ES-I3 (cell line): ENCODE results near the gene POLE.
A peak's percentile ranks its signal among the peaks of the same experiment; 100 is the strongest.

ENCODE experiments used
- H3K36me3 ChIP-seq: 2 replicates; pipeline ENCODE4 v1.6.1; 2013; ENCODE audit warnings: mild to moderate bottlenecking, low read length, control low read depth, moderate library complexity; ENCODE audit not compliant: insufficient read depth
- H3K4me1 ChIP-seq: 2 replicates; pipeline ENCODE4 v1.6.1; 2013; ENCODE audit warnings: mild to moderate bottlenecking, control low read depth, low read length; ENCODE audit not compliant: insufficient read depth
- H3K9ac ChIP-seq: 2 replicates; pipeline ENCODE4 v1.6.1; 2013; ENCODE audit warnings: low read depth, mild to moderate bottlenecking, low read length, moderate library complexity
- H3K9me3 ChIP-seq: 2 replicates; pipeline ENCODE4 v1.6.1; 2013; ENCODE audit warnings: mild to moderate bottlenecking, low read length, moderate library complexity; ENCODE audit not compliant: control insufficient read depth, insufficient read depth

The POLE gene

DNA sequence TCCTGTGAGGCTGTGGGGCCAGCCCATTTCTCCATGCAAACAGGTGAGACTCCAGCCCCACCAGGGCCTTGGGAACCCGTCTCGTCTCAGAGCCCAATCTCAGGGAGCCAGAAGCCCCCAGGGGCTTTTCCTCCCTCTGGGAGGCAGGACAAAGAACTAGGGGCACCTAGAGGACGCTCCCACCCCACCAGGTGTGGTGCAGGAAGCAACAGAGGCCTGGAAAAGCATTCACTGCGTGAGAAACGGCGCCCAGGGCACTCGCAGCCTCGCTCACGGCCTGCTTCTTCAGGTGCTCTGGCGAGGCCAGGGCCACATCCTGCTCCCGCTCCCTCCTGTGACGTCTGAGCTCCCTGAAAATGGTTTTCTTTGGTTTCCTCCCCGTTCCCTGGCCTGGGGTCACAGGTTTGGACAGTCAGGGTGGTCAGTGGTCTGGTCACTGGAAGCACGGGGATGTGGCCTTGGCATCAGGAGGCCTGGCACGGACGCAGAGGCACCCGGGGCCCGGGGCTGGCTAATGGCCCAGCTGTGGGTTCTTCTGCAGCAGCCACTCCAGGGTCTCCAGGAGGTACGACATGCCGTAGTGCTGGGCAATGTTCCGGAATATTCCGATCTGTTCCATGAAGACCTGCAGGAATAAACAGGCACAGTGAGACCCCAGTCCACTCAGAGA lies 62.8 kb downstream of the POLE start:
- Histone ChIP-seq H3K4me1 (peaks cover 4% of the 10 kb centered on the region; the same call in 1 of the 2 replicates), H3K36me3 (peaks cover 9% of the 10 kb centered on the region), H3K9me3 (no peaks in the 10 kb centered on the region), H3K9ac (no peak overlapping the region)

DNA sequence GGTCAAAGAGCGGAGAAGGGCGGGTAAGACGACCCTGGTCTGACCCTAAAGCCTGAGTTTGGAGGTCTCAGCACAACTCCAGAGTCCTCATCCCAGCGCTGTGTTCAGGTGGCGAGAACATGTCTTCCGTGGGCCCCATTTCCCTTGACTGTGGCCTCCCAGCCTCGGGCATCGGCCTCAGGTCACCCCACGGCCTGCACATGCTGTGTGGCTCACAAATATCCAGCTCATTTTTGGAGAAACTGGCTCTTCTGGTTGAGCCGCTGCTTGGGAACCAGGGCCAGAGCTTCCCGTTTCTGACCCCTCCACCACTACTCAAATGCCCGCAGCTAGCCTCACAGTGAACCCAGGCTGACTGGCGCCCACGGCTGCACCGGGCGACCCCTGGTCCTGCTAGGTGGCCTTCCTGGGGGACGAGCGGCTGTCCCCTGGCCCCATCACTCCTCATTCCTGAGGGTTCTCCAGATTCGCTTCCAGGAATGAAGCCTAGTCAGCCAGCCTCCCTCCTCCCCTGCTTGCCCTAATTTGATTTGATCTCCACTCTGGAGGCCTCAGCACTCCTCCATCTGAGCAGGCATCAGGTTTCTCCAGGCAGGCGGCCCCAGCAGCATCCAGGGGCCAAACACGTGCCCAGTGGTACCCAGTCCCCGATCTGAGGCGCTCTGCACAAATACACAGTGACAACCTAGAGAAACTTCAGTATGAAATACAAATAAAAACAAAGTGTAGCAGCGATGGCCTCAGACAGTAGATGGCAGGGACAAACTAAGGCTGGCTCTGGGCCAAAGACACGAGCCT lies 63.9 kb downstream of the POLE start:
- no peak overlapping the region for H3K9ac ChIP-seq
- peaks cover 9% of the 10 kb centered on the region for H3K36me3 ChIP-seq
- H3K9me3 ChIP-seq, result no peaks in the 10 kb centered on the region
- peaks cover 4% of the 10 kb centered on the region; the same call in 1 of the 2 replicates for H3K4me1 ChIP-seq

DNA sequence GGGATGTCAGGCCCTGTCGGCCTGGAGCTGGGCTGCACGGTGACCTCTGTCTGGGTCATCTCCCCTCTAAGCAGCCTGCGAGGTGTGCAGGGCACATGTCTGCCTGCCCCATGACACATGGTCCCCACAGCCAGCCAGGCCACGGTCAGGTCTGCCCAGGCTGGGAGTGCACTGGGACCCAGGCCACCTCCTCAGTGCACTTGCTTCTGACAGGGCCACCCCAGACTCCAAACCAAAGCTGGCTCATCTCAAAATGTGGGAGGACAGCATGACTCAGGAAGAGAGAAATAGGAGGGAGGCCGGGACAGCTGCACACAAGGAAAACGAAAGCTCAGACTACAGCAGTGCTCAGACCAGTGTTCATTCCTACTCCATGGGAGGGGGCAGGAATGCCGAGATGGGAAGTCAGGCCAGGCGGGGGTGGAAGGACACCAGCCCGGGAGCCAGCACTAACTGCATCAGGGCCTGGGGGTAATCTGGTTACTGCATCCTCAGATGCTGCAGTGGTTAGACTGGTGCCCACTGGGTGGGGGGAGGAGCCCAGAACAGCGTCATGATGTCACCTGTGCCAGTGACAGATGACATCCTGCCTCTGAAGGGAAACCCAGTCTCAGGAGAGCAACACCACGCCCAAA lies 64.6 kb downstream of the POLE start:
- peaks cover 5% of the 10 kb centered on the region; the same call in 1 of the 2 replicates for H3K9me3 ChIP-seq
- peaks cover 6% of the 10 kb centered on the region for H3K36me3 ChIP-seq
- H3K9ac ChIP-seq, result no peak overlapping the region
- H3K4me1 ChIP-seq, result peaks cover 4% of the 10 kb centered on the region; the same call in 1 of the 2 replicates

DNA sequence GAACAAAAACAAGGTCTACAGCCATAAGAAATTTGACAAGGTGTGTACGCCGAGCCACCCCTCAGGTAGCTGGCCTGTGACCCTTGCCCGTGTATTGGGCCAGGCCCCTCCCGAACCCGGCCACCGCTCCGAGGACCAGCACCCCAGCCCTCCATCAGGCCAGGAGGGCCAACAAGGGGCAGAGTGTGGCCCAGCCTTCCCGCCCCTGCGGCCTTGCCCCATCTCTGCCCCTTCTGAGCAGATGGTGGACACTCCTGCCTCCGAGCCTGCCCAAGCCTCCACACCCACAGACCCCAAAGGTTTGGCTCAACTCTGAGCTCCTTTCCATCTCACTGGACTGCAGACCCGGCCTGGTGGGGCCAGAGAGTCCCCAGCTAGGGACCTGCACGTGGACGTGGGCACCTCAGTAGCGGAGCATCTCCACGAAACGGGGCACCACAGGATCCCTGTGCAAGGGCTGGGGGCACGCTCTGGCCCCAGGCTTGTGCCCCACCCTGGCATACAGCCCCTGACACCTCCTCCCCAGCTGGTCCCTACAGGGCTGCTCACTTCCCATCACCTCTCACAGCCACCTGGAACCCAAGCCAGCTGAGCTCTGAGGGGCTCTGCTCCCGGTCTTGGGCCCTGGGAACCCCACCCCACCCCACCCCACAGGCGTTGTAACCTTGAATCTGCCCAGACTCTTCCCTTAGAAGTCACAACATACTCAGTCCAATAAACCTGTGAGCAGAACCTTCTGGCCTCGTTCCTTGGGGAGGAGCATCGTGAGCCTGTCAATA lies 65.3 kb downstream of the POLE start:
- peaks cover 4% of the 10 kb centered on the region; the same call in 1 of the 2 replicates for H3K4me1 ChIP-seq
- peaks cover 11% of the 10 kb centered on the region; the same call in 1 of the 2 replicates for H3K9me3 ChIP-seq
- no peak overlapping the region for H3K9ac ChIP-seq
- H3K36me3 ChIP-seq, result peaks cover 4% of the 10 kb centered on the region; the same call in 1 of the 2 replicates

DNA sequence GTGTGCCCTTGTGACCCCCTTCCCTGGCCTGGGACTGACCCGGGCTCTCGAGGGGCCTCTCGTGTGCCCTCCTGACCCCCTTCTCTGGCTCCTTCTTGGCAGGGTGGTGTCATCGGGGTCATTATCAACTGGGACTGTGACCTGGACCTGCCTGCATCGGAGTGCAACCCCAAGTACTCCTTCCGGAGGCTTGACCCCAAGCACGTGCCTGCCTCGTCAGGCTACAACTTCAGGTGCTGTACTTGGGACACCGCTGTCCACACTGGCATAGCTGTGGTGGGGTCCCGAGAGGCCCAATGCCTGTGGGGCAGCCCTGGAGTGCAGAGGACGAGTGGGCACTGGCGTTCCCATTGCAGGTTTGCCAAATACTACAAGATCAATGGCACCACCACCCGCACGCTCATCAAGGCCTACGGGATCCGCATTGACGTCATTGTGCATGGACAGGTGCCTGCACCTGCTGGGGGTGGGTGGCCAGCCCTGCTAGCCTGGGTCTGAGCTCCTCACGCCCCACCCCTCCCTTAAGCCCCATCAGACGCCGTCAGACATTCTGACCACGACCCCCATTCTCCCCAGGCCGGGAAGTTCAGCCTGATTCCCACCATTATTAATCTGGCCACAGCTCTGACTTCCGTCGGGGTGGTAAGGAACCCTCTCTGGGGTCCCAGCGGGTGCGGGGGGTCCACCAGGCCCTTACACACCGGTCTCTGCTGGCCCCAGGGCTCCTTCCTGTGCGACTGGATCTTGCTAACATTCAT lies 66.1 kb downstream of the POLE start:
- Histone ChIP-seq H3K36me3 (peaks cover 4% of the 10 kb centered on the region; the same call in 1 of the 2 replicates), H3K9ac (no peak overlapping the region), H3K4me1 (peaks cover 4% of the 10 kb centered on the region; the same call in 1 of the 2 replicates)

DNA sequence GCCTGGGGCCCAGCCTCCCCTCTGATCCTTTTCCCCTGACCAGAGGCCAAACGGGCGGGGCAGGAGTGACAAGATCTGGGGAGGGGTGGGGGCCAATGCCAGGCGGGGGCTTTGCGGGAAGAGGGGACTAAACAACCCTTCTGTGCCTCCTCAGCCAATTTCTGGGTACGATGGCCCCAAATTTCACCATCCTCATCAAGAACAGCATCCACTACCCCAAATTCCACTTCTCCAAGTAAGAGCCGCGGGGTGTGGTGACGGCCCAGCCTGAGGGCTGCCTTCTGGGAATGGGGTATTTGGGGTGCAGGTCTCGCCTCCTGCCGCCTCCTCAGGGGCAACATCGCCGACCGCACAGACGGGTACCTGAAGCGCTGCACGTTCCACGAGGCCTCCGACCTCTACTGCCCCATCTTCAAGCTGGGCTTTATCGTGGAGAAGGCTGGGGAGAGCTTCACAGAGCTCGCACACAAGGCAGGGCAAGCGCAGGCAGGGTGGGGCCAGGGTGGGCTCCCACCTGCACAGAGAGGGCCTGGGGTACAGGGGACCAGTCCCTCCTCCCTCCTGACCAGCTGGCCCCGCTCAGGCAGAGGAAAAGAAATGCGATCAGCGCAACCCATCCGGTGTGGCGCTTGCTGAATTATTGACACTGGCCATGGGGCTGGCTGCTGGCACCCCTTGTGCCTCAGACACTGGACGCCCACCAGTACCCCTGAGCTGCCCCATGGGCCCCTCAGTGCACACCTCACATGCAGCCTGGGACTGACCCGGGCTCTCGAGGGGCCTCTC lies 66.8 kb downstream of the POLE start:
- Histone ChIP-seq H3K9ac (no peak overlapping the region), H3K9me3 (peaks cover 11% of the 10 kb centered on the region), H3K36me3 (peaks cover 4% of the 10 kb centered on the region; the same call in 1 of the 2 replicates), H3K4me1 (peaks cover 4% of the 10 kb centered on the region; the same call in 1 of the 2 replicates)

More for the DNA sequence above, 66.1 kb downstream of the POLE start:
- H3K9me3 ChIP-seq, result peaks cover 11% of the 10 kb centered on the region; the same call in 1 of the 2 replicates

DNA sequence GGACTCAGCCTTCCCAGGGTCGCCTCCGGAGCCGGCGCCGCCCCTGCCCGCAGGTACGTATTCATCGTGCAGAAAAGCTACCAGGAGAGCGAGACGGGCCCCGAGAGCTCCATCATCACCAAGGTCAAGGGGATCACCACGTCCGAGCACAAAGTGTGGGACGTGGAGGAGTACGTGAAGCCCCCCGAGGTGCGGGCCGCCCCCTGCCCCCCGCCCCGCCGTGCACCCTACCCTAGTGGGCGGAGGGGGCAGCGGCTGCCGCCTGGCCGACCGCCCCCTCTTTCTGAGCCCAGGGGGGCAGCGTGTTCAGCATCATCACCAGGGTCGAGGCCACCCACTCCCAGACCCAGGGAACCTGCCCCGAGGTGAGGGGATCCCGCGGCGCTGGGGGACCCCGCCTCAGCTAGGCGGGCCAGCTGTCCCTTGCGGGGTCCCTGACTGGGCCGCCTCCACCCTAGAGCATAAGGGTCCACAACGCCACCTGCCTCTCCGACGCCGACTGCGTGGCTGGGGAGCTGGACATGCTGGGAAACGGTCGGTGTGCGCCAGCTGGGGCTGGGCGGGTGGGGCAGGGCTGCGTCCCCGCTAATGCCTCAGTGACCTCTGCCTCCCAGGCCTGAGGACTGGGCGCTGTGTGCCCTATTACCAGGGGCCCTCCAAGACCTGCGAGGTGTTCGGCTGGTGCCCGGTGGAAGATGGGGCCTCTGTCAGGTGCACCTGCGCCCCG lies 67.6 kb downstream of the POLE start:
- Histone ChIP-seq H3K9ac (no peak overlapping the region; the same call in 1 of the 2 replicates), H3K36me3 (peaks cover 4% of the 10 kb centered on the region; the same call in 1 of the 2 replicates), H3K4me1 (peaks cover 4% of the 10 kb centered on the region; the same call in 1 of the 2 replicates), H3K9me3 (peaks cover 11% of the 10 kb centered on the region)

DNA sequence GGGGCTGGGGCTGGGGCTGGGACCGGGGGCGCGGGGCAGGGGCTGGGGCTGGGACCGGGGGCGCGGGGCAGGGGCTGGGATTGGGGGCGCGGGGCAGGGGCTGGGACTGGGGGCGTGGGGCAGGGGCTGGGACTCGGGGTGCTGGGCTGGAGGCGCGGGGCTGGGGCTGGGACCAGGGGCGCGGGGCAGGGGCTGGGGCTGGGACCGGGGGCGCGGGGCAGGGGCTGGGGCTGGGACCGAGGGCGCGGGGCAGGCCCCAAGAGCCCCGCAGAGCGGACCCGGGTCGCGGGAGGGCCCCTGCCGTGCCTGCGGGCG lies 68.1 kb downstream of the POLE start:
- peaks cover 4% of the 10 kb centered on the region; the same call in 1 of the 2 replicates for H3K36me3 ChIP-seq
- H3K4me1 ChIP-seq, result peaks cover 4% of the 10 kb centered on the region; the same call in 1 of the 2 replicates
- peaks cover 11% of the 10 kb centered on the region for H3K9me3 ChIP-seq
- no peak overlapping the region for H3K9ac ChIP-seq

DNA sequence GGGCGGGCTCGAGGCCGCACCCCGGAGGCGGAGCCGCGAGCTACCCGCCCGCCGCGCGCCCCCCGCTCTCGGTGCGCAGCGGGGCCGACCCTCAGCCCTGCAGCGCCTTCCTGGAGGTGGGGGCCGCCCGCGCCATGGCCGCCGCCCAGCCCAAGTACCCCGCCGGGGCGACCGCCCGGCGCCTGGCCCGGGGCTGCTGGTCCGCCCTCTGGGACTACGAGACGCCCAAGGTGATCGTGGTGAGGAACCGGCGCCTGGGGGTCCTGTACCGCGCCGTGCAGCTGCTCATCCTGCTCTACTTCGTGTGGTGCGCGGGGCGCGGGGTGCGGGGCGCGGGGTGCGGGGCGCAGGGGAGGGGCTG lies 68.5 kb downstream of the POLE start, which contains the start of gene P2RX2:
Gene P2RX2 (plus strand): TSS at position 94 of the 361 bp plus-strand sequence. CDS start 41 bp downstream, at position 135.
- H3K4me1 ChIP-seq, result peaks cover 4% of the 10 kb centered on the region; the same call in 1 of the 2 replicates
- peaks cover 11% of the 10 kb centered on the region for H3K9me3 ChIP-seq
- H3K9ac ChIP-seq, result peak within 1 kb of the TSS; percentile 11; the same call in 1 of the 2 replicates
- H3K36me3 ChIP-seq, result peaks cover under 1% of the 10 kb centered on the region; the same call in 1 of the 2 replicates

DNA sequence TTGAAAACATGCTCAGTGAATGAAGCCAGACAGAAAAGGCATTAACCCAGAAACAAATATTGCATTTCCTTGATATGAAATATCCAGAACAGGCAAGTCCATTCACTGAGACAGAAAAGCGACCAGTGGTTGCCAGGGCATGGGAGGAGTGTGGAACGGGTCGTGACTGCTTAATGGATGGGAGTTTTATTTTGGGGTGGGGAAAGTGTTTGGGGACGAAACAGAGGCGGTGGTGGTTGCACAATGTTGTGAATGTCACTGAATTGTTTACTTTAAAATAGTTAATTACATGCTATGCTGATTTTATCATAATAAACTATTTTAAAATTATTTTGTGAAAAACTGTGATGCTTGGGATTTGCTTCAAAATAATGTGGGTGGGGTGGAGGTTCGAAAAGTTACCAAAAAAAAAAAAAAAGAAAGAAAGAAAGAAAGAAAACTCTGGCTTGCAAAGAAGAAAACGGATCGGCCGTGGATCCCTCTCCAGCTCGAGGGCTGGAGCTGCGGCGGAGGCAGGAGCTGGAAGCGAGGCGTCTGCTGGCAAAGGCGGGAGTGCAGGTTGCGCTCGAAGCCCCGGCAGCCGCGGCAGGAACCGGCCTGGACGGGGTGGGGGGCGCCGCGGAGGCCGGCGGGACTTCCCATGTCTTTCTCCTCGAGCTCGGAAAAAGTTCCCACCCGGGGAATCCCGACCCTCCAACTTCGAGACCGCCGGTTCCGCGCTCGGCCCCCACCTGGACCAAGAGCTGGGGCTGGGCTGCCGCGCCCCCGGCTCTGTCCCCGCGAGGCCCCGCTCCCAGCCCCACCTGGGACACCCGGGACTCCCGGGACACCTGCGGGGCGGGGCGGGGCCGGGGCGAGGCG lies 69.1 kb downstream of the POLE start:
- H3K4me1 ChIP-seq, result peaks cover 4% of the 10 kb centered on the region; the same call in 1 of the 2 replicates
- peak overlapping the region; percentile 11; the same call in 1 of the 2 replicates for H3K9ac ChIP-seq
- peaks cover 11% of the 10 kb centered on the region for H3K9me3 ChIP-seq
- H3K36me3 ChIP-seq, result no peaks in the 10 kb centered on the region

DNA sequence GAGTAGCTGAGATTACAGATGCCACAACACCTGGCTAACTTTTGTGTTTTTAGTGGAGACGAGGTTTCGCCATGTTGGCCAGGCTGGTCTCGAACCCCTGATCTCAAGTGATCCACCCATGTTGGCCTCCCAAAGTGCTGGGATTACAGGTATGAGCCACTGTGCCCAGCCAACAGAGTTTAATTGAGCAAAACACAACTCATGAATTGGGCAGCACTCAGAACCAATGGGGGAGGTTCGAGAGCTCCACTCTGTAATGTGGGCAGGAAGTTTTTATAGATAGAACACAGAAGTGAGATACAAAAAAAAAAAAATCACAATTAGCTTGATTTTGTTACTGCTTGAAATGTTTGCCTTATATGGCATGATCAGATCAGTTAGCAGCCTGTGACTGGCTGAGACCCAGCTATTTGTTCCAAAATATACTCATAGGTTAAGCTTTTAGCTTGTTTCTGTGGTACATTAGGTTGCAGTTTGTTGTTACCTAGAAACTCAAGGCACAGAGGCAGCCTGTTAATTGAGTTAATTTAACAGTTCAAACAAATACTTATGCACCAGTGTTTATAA lies 69.9 kb downstream of the POLE start:
- no peak overlapping the region for H3K9ac ChIP-seq
- no peaks in the 10 kb centered on the region for H3K4me1 ChIP-seq
- H3K36me3 ChIP-seq, result no peaks in the 10 kb centered on the region

More for the DNA sequence above, 69.9 kb downstream of the POLE start:
- peaks cover 11% of the 10 kb centered on the region for H3K9me3 ChIP-seq
